K562 (cell line): ENCODE data around the gene RUVBL2. TPM values are rescaled to one million over a fixed set of nuclear protein-coding genes. Genes with fewer than 3 reads are reported as not detected.

Experiments
- ARID1B ChIP-seq: fragments of 450-650 bp; IDR thresholded peaks from 2 replicates; pipeline ENCODE4 v1.6.1; 2016; ENCODE audit warnings: antibody characterized with exemption, mild to moderate bottlenecking, inconsistent platforms
- ATF1 ChIP-seq, 2 experiments: fragments of 450-650 bp in 1 of 2; IDR thresholded peaks; 2 replicates each; pipeline ENCODE4 v1.6.1; 2016; ENCODE audit warnings: missing compliant biosample characterization in 1 of 2, missing genetic modification characterization in 1 of 2
- BRD9 ChIP-seq: fragments of 450-650 bp; IDR thresholded peaks from 2 replicates; pipeline ENCODE4 v1.6.1; 2018; ENCODE audit warnings: low read depth; ENCODE audit not compliant: partially characterized antibody
- CC2D1A ChIP-seq: fragments of 450-650 bp; IDR thresholded peaks from 2 replicates; pipeline ENCODE4 v1.6.1; 2017; ENCODE audit warnings: mild to moderate bottlenecking
- CREM ChIP-seq: IDR thresholded peaks from 2 replicates; pipeline ENCODE4 v1.6.1; 2014; ENCODE audit warnings: antibody characterized with exemption, low read depth
- KLF16 ChIP-seq: IDR thresholded peaks from 2 replicates; pipeline ENCODE4 v1.6.1; 2016; ENCODE audit warnings: antibody characterized with exemption
- MAZ ChIP-seq, 2 experiments: fragments of 450-650 bp in 1 of 2; sonication (generic) in 1 of 2; formaldehyde crosslinking; IDR thresholded peaks in 1 of 2; conservative IDR thresholded peaks in 1 of 2; 2 replicates each; pipeline versions ENCODE4 v1.4.0 to v1.5.0; 2020; ENCODE audit warnings: mild to moderate bottlenecking in 1 of 2, missing genetic modification reagents in 1 of 2
- MYNN ChIP-seq, 2 experiments: sonication (generic); formaldehyde crosslinking in 1 of 2; IDR thresholded peaks; 2 replicates each; pipeline versions ENCODE4 v1.5.0 to v1.6.1; 2016 to 2020; ENCODE audit warnings: antibody characterized with exemption in 1 of 2, missing genetic modification reagents in 1 of 2
- SMC3 ChIP-seq: conservative IDR thresholded peaks from 2 replicates; pipeline ENCODE4 v1.6.1; 2011; ENCODE audit warnings: low read depth, low read length, improper control_type of control experiment; ENCODE audit not compliant: insufficient read depth
- STAT5B ChIP-seq: fragments of 250-450 bp; sonication (Bioruptor Pico); IDR thresholded peaks from 2 replicates; pipeline ENCODE4 v1.8.0; 2021; ENCODE audit warnings: mild to moderate bottlenecking, inconsistent platforms
- TAL1 ChIP-seq: fragments of 450-650 bp; IDR thresholded peaks from 2 replicates; pipeline ENCODE4 v1.6.1; 2016; ENCODE audit warnings: mild to moderate bottlenecking
- TEAD2 ChIP-seq: fragments of 450-650 bp; IDR thresholded peaks from 2 replicates; pipeline ENCODE4 v1.6.1; 2016; ENCODE audit warnings: missing genetic modification characterization, control low read depth, missing compliant biosample characterization
- ZBTB17 ChIP-seq: fragments of 450-650 bp; formaldehyde crosslinking; IDR thresholded peaks from 2 replicates; pipeline ENCODE4 v1.4.0; 2020; ENCODE audit warnings: mild to moderate bottlenecking
- ZFP36 ChIP-seq: fragments of 150-350 bp; IDR thresholded peaks from 2 replicates; pipeline ENCODE4 v1.6.1; 2018; ENCODE audit warnings: low read length, low read depth; ENCODE audit not compliant: partially characterized antibody
- ZNF253 ChIP-seq: fragments of 250-450 bp; sonication (Bioruptor Pico); conservative IDR thresholded peaks from 2 replicates; pipeline ENCODE4 v1.6.1; 2021; ENCODE audit warnings: mild to moderate bottlenecking
- ZNF644 ChIP-seq: fragments of 200-800 bp; sonication (Bioruptor generic); IDR thresholded peaks from 2 replicates; pipeline ENCODE4 v1.6.1; 2016; ENCODE audit warnings: low read depth, missing genetic modification characterization, missing compliant biosample characterization
- polyA plus RNA-seq, 8 experiments: library from polyadenylated mRNA; depleted of rRNA in 4 of 8; stranded (reverse) in 5 of 8; unstranded in 3 of 8; fragments of >200 nt; fragmentation: Nextera tagmentation in 2 of 8; fragmentation: Illumina TruSeq in 1 of 8; extraction: Ambion mirVana in 2 of 8; extraction: Trizol in 1 of 8; gene quantifications; 2 replicates each; pipeline versions ENCODE4 v1.2.1 to v1.2.3, GENCODE V29; 2011 to 2014; ENCODE audit warnings: inconsistent platforms in 1 of 8, missing spikeins in 1 of 8
- total RNA-seq, 7 experiments: library from RNA; depleted of rRNA in 6 of 7; stranded (reverse); fragments of >200 nt in 6 of 7; fragmentation: Illumina TruSeq in 2 of 7; extraction: Trizol in 2 of 7; gene quantifications; 2 replicates each; pipeline versions ENCODE4 v1.2.1 to v1.2.3, GENCODE V29; 2011 to 2021; ENCODE audit warnings: low replicate concordance in 1 of 7
- TF ChIP-seq, protein P1 (sequence below), 3 experiments: IDR thresholded peaks in 2 of 3; conservative IDR thresholded peaks in 1 of 3; 2 replicates each; pipeline ENCODE4 v1.5.1; 2011 to 2012; ENCODE audit warnings: low read length in 3 of 3, mild to moderate bottlenecking in 3 of 3, control low read depth in 2 of 3, improper control_type of control experiment in 1 of 3, inconsistent platforms in 1 of 3, low read depth in 1 of 3, mixed read lengths in 1 of 3, moderate library complexity in 1 of 3; ENCODE audit not compliant: insufficient read depth in 2 of 3
- TF ChIP-seq, protein P2 (sequence below): sonication (generic); formaldehyde crosslinking; IDR thresholded peaks from 2 replicates; pipeline ENCODE4 v1.8.1; 2023; ENCODE audit warnings: mild to moderate bottlenecking, missing genetic modification reagents
- TF ChIP-seq, protein P3 (sequence below), 2 experiments: fragments of 450-650 bp; conservative IDR thresholded peaks; 2 replicates each; pipeline ENCODE4 v1.6.1; 2017; ENCODE audit warnings: mild to moderate bottlenecking in 2 of 2, moderate library complexity in 2 of 2

Gene RUVBL2
- total and polyA plus RNA-seq, 9 of the 15 experiments (the other 6 are each of a cell fraction or from before 2014, with no cell fraction given): 71.4 to 453 (median 237) TPM

DNA sequence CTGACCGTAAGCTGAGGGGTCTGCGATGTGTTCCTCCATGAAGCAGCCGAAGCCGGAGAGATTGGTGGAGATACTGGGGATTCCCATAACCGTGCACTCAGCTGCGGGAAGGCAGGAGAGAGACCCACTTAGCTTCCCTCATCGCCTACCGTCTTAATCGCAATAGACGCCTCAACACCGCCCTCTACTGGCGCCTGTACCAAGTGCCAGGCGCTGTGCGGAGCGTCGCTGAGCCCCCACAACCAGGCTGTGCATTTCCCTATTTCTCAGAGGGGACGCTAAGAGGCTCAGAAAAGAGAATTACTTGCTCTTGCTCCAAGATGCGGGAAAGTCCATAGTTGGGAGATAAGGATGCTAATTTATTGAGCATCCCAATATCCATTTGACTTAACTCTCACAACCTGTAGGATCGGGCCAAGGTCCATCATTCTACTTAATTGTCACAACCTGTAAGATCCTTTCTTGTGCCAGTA is 22.7 kb upstream of the RUVBL2 start (continued):
- TF ChIP-seq MYNN (IDR thresholded peaks at IDR 0.05) (peak; percentile 35; the same call in 1 of the 2 replicates), MYNN (CRISPR knock-in tag; IDR thresholded peaks at IDR 0.05) (no peak), ZNF644 (tag) (no peak), TAL1 (0 out of 2 replicates have a peak, but pooled peaks have one; percentile 11), CREM (peak; percentile 38; the same call in 1 of the 2 replicates), ATF1 (CRISPR knock-in tag; IDR thresholded peaks at IDR 0.05) (no peak), ATF1 (tag; IDR thresholded peaks at IDR 0.05) (peak; percentile 19; the same call in 1 of the 2 replicates), STAT5B (CRISPR knock-in tag) (no peak), KLF16 (0 out of 2 replicates have a peak, but pooled peaks have one; percentile 26), ZNF253 (CRISPR knock-in tag) (0 out of 2 replicates have a peak, but pooled peaks have one; percentile 37), BRD9 (peak; percentile 49), ZBTB17 (0 out of 2 replicates have a peak, but pooled peaks have one; percentile 13), ARID1B (0 out of 2 replicates have a peak, but pooled peaks have one; percentile 27), MAZ (CRISPR knock-in tag; conservative IDR thresholded peaks at IDR 0.05 in 1 of 2, IDR thresholded peaks at IDR 0.05 in 1 of 2) (peak; percentile 41 to 82; a peak in 2 of 4 replicates), TEAD2 (tag) (no peak), SMC3 (peak; percentile 77), ZFP36 (peak; percentile 52), CC2D1A (peak; percentile 60; the same call in 1 of the 2 replicates)
- TF ChIP-seq, protein P1, sequence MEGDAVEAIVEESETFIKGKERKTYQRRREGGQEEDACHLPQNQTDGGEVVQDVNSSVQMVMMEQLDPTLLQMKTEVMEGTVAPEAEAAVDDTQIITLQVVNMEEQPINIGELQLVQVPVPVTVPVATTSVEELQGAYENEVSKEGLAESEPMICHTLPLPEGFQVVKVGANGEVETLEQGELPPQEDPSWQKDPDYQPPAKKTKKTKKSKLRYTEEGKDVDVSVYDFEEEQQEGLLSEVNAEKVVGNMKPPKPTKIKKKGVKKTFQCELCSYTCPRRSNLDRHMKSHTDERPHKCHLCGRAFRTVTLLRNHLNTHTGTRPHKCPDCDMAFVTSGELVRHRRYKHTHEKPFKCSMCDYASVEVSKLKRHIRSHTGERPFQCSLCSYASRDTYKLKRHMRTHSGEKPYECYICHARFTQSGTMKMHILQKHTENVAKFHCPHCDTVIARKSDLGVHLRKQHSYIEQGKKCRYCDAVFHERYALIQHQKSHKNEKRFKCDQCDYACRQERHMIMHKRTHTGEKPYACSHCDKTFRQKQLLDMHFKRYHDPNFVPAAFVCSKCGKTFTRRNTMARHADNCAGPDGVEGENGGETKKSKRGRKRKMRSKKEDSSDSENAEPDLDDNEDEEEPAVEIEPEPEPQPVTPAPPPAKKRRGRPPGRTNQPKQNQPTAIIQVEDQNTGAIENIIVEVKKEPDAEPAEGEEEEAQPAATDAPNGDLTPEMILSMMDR (IDR thresholded peaks at IDR 0.05 in 2 of 3, conservative IDR thresholded peaks at IDR 0.05 in 1 of 3; ENCODE audit: insufficient read depth in 2 of 3, low read depth in 1 of 3, low read length in 3 of 3): peak; percentile 94 to 98 (median 97)
- TF ChIP-seq, protein P2, sequence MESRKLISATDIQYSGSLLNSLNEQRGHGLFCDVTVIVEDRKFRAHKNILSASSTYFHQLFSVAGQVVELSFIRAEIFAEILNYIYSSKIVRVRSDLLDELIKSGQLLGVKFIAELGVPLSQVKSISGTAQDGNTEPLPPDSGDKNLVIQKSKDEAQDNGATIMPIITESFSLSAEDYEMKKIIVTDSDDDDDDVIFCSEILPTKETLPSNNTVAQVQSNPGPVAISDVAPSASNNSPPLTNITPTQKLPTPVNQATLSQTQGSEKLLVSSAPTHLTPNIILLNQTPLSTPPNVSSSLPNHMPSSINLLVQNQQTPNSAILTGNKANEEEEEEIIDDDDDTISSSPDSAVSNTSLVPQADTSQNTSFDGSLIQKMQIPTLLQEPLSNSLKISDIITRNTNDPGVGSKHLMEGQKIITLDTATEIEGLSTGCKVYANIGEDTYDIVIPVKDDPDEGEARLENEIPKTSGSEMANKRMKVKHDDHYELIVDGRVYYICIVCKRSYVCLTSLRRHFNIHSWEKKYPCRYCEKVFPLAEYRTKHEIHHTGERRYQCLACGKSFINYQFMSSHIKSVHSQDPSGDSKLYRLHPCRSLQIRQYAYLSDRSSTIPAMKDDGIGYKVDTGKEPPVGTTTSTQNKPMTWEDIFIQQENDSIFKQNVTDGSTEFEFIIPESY: peak; percentile 61; the same call in 1 of the 2 replicates
- TF ChIP-seq, protein P3, sequence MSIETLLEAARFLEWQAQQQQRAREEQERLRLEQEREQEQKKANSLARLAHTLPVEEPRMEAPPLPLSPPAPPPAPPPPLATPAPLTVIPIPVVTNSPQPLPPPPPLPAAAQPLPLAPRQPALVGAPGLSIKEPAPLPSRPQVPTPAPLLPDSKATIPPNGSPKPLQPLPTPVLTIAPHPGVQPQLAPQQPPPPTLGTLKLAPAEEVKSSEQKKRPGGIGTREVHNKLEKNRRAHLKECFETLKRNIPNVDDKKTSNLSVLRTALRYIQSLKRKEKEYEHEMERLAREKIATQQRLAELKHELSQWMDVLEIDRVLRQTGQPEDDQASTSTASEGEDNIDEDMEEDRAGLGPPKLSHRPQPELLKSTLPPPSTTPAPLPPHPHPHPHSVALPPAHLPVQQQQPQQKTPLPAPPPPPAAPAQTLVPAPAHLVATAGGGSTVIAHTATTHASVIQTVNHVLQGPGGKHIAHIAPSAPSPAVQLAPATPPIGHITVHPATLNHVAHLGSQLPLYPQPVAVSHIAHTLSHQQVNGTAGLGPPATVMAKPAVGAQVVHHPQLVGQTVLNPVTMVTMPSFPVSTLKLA (conservative IDR thresholded peaks at IDR 0.05): peak in 1 of 2 experiments; percentile 40; a peak in 1 of 4 replicates
